HFF-Myc (cell line): ENCODE measurements around the gene PTPRZ1.

Source experiments
- DNase-seq: peaks from one replicate; pipeline ENCODE4 v3.0.0-alpha.2; 2011; ENCODE audit warnings: low read depth; ENCODE audit errors: extremely low read depth
- H3K4me3 ChIP-seq: replicated peaks from 2 replicates; pipeline ENCODE4 v1.5.1; 2011; ENCODE audit warnings: low read depth, mild to moderate bottlenecking, control low read depth, low read length
- TF ChIP-seq, protein P1 (sequence below): IDR thresholded peaks from 2 replicates; pipeline ENCODE4 v1.5.1; 2012; ENCODE audit warnings: mild to moderate bottlenecking, low read depth, low read length, control low read depth; ENCODE audit errors: missing control alignments

Gene PTPRZ1

DNA sequence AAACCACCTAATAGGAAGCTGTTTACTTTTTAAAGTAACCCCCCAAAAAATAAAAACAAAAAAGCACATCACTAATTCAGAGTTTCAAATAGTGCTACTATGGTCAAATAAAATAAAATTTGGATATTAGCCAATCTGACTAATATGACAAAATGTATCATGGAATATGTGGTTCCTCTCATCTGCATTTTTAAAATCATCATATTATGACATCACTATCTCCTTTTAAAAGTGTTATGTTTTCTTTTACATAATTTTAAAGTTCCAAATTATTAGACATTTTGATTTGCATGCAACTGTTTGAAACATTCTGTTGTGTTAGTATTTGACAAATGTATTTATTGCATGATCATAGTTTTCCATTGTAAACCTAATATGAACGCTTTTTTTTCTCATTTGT, 160.7 kb downstream of the PTPRZ1 start:
- DNase-seq: no peak
- H3K4me3 ChIP-seq: no peak overlapping the region
- TF ChIP-seq, protein P1, sequence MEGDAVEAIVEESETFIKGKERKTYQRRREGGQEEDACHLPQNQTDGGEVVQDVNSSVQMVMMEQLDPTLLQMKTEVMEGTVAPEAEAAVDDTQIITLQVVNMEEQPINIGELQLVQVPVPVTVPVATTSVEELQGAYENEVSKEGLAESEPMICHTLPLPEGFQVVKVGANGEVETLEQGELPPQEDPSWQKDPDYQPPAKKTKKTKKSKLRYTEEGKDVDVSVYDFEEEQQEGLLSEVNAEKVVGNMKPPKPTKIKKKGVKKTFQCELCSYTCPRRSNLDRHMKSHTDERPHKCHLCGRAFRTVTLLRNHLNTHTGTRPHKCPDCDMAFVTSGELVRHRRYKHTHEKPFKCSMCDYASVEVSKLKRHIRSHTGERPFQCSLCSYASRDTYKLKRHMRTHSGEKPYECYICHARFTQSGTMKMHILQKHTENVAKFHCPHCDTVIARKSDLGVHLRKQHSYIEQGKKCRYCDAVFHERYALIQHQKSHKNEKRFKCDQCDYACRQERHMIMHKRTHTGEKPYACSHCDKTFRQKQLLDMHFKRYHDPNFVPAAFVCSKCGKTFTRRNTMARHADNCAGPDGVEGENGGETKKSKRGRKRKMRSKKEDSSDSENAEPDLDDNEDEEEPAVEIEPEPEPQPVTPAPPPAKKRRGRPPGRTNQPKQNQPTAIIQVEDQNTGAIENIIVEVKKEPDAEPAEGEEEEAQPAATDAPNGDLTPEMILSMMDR: no peak

DNA sequence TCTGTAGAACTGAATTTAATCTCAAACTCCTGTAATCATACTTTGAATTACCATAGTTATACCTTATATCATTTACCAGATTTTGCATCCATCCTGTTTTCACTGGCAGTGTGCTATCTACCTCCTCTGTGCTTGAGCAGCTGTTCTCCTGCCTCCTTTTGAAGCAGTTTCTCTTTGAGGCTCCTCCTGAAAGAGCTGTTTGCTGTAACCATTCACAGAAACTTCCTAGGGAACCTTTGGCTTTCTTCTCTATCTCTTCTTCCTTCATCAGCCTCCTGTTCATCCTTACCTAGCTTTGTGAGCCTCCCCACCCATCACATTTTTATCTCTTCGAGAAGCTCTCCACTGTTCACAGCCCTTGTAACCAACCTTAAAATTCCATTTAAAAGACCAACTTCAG, 162.9 kb downstream of the PTPRZ1 start:
- H3K4me3 ChIP-seq: no peak overlapping the region
- TF ChIP-seq, protein P1: no peak
- no peak for DNase-seq

DNA sequence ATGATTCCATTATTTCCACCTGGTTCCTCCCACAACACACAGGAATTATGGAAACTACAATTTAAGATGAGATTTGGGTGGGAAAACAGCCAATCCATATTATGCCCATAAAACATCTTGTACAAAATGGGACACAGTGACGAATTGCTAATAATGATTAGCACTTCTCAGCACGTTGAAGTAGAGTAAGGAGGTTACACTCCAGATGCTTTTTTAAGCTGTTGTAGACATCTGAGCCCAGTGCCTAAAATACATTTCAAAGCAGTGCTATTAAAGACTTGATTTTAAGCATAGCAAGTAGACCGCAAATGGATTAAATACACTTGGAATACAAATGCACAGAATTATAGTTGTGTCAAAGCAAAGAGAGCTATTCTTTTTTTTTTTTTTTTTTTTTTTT, 165.2 kb downstream of the PTPRZ1 start:
- no peak overlapping the region for H3K4me3 ChIP-seq
- no peak for DNase-seq
- TF ChIP-seq, protein P1: no peak

DNA sequence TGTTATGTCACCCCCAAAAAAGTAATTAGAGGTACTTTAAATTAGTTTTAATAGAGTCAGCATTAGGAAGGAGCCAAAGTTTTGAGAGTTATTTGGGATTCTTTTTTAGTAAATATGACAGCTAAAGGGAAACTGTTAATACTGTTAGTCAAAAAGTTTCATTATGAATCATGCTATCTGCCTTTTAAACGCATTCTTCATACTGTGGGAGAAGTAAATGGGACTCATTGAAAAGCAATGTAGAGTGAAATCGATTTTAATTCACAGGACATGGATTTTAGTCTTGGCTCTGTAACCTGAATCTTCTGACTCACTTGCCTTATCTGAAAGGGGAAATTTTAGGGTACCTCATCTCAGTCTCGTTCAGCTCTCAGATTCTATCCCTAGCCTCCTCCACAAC, 165.9 kb downstream of the PTPRZ1 start:
- H3K4me3 ChIP-seq: no peak overlapping the region
- no peak for DNase-seq
- TF ChIP-seq, protein P1: no peak

DNA sequence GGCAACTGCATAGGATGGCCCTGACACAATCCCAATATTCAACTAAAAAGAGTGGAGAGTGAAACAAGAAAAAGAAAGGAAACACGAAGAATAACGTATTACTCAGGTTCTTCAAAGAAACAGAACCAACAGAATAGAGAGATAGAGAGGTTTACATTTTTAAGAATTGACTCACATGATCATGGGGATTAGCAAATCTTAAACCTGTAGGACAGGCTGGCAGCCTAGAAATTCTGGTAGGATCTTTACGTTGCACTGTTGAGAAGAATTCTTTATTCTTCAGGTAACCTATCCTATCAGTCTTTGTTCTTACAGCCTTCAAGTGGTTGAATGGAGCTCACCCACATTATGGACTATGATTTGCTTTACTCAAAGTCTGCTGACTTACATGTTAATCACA, 167.2 kb downstream of the PTPRZ1 start:
- TF ChIP-seq, protein P1: no peak
- DNase-seq: no peak
- H3K4me3 ChIP-seq: no peak overlapping the region

DNA sequence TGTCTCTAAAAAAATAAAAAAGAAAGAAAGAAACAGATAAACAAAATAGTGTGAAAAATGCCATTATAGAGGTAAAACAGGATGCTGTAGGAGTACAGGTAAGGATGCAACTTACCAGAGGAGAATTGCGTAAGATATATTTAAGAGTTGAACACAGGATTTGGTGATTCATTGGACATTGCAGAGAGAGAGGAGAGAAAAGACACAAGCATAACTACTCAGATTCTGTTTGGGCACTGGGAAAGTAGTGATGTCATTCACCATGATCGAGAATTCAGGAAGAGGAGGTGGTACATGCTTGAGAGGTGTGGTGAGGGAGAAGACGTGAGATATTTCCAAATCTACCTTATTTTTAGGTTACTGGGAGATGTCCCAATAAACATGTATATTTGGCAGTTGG, 173.4 kb downstream of the PTPRZ1 start:
- DNase-seq: no peak
- TF ChIP-seq, protein P1: no peak
- H3K4me3 ChIP-seq: no peak overlapping the region

DNA sequence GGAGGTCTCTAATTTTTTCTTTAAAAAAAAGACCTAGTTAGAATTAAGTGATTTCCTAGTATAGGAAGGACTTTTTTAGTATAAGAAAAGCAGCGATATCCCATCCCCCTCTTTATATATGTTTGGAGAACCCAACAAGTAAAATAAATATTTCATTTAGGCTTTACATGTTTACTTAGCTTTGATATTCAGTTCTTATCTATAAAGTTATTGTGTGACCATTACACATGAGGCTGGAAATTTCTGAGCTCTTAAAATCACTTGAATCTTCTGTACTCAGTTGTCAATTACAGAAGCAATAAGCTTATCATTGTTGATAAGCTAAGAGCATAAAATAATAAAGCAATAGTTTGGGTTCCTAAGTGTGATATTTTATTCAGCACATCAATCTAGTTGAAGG, 181.4 kb downstream of the PTPRZ1 start:
- DNase-seq: no peak
- TF ChIP-seq, protein P1: no peak
- H3K4me3 ChIP-seq: no peak overlapping the region
